ENCODE measurements around the gene ZNF442.
"Not testable (repeated sequence)": the region's sequence is repeated elsewhere in the genome, so short reads cannot be mapped to it uniquely, and the experiment has no call there.

Gene ZNF442

DNA sequence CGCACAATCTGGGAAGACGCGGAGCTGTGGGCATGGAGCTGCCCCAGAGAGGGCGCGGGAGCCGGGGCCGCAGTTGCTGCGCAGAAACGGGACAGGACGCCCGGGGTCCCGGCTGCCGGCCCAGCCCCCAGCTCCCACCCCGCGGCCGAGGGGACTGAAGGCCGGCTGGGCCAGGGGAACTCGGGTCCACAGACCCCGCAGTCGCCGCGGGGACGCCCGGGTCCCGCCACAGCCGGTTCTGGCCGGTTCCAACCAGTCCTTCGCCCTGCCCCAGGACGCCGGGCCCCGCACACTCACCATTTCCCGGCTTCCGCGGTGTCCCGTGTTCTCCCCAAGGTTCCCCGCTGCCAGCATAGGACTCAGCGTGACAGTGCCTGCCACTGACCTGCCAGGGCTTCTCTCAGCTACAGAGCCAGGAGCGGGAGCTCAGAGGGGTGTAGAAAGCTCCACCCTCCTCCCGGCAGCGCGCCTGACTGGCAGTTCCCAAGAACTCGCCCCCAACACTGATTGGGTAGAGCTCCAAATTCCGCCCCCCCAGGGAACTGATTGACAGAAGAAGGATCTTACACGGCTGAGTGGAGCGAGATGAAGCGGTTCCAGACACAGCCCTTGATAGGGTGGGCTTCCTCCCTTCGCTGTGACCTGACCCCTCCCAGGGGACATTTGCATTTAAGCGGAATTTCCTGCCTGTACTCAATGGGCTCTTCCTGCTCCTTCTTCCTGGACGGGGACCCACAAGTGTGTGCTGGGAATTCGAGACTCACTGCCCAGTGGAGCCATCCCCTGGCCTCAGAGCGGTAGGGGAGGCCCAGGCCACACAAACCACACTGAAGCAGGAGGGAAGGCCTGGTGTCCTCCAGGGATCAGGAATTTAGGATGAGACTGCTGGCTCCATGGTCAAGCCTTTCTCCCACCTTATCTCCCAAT lies at the start of gene ZNF442:
Gene ZNF442 (minus strand): TSS at position 448 of the 927 bp plus-strand sequence. CDS start 2,052 bp downstream, outside the sequence.
- DNase-seq, result peak; percentile 68

DNA sequence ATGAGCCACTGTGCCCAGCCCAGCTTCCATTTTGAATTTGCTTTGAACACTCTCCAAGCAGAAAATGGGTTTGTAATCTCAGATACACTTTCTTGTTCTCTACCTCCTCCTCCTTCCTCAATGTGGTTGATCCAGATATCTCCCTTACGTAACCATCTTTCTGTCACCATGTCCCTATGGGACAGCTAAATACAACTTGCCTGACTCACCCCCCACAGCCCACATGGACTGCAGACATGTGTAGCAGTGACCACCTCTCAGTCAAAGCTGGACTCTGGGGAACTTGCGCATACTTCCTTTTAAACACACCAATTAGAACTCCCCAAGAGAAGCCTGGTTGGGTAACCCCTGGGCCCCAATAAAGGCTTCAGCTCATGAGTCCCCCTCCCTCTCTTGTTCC lies 46.4 kb upstream of the ZNF442 start:
- no peak for DNase-seq

DNA sequence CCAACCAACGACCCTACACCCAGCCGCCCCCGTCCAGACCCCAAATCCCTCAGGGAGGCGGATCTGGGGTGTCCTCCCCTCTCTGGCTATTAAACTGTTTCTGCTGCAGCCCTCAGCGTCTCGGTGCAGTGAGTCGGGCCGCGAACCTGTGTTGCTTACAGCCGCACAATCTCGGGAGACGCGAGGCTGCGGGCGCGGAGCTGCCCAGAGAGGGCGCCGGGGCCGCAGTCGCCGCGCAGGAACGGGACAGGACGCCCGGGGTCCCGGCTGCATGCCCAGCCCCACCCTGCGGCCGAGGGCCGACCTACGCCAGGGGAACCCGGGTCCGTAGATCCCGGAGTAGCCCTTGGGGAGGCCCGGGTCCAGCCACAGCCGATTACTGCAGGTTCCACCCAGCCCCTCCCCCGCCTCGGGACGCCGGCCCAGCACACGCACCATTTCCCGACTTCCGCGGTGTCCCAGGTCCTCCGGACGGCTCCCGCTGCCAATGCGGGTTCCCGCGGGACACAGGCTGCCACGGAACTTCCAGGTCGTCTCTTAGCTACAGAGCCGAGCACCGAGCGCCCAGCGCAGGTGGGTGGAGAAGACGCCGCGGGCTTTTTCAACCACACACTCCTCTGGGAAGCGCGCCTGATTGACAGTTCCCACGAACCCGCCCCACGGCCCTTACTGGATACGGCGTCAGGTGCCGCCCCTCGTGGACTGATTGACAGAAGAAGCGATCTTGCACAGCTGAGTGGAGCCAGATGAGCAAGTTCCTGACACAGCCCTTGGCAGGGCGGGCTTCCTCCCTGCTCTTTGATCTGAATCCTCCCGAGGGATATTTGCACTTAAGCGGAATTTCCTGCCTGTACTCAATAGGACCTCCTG lies 35.4 kb upstream of the ZNF442 start, which contains the start of gene ZNF799:
Gene ZNF799 (minus strand): TSS at position 639 of the 870 bp plus-strand sequence. CDS start 201 bp downstream, at position 438.
- peak; percentile 70 for DNase-seq

DNA sequence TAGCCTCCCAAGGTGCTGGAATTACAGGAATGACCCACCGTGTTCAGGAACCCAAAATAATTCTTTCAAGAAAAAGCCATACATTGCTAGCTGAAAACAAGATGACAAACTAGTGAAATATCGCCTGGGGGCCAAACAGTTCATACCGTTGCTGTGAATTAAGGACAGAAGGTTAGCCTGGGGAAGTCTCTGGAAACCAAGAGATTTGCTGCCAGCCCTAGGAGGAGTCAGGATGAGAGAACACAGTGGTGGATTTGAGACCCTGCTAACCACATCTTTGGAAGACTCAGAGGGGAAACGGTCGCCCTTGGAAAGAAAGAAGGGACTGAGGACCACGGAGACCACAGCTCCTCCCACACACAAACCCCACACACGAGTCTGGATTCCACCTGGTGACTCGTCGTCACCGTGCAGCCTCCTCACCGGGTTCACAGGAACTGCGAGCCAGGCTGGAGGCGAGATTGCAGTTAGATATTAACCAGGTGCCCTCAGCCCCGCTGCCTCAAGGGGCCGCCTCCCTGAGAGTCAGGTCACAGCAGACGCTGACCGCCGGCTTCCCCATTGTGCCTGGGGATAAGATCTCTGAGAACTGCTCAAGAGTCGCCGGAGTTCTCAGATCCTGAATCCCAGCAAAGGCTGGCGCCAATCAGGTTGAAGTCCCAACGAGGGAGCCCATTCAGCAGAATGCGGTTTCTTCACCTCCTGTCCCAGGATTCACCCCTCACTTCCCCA lies 34.6 kb upstream of the ZNF442 start:
- not testable (repeated sequence) for DNase-seq

DNA sequence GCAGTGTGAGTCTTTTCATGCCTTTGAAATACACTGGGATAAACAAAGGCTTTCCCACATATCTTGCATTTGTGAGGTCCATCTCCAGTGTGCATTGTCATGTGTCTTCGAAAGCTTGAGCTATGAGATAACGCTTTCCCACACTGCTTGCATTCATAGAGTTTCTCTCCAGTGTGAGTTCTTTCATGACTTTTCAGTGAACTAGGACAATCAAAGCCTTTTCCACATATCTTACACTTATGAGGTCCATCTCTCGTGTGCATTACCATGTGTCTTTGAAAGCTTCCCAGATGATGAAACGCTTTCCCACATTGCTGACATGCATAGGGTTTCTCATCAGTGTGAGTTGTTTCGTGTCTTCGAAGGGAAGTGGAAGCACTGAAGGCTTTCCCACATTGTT lies 25.7 kb upstream of the ZNF442 start:
- not testable (repeated sequence) for DNase-seq

DNA sequence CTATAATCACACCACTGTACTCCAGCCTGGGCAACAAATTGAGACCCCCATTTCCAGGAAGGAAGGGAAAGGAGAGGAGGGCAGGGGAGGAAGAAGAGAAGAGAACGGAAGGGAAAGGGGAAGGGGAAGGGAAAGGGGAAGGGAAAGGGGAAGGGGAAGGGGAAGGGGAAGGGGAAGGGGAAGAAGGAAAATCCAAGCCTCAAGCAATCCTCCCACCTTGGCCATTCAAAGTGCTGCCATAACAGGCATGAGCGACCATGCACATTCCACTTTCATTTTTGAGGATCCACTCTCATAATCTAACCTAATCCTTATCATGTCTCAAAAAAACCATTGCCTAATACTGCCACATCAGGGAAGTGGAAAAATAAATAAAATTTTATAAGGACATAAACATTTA lies 20.9 kb upstream of the ZNF442 start:
- DNase-seq, result not testable (repeated sequence)

DNA sequence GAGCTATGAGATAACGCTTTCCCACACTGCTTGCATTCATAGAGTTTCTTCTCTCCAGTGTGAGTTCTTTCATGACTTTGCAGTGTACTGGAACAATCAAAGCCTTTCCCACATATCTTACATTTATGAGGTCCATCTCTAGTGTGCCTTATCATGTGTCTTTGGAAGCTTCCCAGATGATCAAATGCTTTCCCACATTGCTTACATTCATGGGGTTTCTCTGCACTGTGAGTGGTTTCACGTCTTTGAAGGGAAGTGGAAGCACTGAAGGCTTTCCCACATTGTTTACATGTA lies 14.9 kb upstream of the ZNF442 start:
- DNase-seq, result no peak

DNA sequence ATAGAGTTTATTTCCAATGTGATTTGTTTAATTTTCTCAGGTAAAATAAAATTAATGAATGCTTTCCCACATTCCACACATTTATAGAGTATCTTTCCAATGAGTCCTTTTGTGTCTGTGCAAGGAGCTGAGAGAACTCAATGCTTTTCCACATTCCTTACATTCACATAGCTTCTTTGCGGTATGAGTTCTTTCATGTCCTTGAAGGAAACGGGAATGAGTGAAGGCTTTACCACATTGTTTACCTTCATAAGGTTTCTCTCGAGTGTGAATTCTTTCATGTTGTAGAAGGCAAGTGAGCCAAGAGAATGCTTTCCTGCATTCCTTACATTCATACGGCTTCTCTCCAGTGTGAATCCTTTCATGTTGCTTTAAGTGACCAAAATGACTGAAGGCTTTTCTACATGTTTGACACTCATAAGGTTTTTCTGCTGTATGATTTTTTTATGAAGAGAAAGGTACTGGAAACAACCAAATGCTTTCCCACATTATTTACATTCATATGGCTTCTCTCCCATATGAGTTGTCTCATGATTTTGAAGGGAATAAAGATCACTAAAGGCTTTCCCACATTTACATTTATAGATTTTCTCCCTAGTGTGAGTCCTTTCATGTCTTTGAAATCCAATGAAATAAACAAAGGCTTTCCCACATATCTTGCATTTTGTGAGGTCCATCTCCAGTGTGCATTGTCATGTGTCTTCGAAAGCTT lies 14.4 kb upstream of the ZNF442 start:
- DNase-seq, result no peak

DNA sequence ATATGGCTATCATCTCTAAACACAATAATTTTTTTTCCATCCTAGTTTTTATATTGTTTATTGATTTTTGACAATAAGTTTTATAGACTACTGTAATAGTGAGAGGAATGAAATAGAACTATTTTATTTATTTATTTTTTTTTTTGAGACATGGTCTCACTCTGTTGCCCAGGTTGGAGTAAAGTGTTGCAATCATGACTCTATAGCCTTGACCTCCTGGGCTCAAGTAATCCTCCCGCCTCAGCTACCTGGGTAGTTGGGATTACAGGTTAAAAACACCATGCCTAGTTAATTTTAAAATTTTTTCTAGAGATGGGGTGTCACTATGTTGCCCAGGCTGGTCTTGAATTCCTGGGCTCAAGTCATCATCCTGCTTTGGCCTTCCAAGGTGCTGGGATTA lies 8.5 kb upstream of the ZNF442 start:
- DNase-seq, result no peak

DNA sequence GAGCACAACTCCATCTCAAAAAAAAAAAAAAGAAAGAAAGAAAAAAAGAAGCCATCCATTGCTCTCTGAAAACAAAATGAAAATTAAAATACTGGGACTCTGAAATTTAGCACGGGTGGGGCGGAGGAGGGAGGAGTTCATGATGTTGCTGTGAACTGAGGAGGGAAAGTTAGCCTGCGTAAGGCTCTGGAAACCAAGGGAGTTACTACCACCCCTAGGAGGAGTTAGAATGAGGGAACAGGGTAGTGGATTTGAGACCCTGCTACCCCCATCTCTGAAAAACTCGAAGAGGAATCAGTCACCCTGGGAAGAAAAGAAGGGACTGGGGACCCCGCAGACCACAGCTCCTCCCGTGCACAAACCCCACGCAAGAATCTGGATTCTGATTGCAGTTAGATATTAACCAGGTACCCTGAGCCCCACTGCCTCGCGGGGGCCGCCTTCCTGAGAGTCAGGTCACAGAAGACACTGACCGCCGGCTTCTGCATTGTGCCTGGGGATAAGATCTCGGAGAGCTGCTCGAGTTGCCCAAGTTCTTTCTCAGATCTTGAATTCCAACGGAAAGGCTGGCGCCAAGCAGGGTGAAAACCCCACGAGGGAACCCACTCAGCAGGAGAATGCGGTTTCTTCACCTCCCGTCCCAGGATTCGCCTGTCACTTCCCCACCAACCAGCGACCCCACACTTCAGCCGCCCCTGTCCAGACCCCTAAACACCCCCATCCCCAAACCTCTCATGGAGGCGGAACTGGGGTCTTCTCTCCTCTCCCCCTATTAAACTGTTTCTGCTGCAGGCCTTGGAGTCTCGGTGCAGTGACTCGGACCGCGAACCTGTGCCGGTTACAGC lies 870 bp downstream of the ZNF442 start:
- DNase-seq, result no peak

DNA sequence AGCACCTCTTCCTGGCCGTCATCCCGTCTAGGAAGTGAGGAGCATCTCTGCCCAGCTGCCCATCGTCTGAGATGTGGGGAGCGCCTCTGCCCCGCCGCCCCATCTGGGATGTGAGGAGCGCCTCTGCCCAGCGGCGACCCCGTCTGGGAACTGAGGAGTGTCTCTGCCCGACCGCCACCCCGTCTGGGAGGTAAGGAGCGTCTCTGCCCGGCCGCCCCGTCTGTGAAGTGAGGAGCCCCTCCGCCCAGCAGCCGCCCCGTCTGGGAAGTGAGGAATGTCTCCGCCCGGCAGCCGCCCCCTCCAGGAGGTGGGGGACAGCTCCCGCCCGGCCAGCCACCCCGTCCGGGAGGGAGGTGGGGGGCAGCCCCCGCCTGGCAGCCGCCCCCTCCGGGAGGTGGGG lies 3.2 kb downstream of the ZNF442 start:
- not testable (repeated sequence) for DNase-seq

DNA sequence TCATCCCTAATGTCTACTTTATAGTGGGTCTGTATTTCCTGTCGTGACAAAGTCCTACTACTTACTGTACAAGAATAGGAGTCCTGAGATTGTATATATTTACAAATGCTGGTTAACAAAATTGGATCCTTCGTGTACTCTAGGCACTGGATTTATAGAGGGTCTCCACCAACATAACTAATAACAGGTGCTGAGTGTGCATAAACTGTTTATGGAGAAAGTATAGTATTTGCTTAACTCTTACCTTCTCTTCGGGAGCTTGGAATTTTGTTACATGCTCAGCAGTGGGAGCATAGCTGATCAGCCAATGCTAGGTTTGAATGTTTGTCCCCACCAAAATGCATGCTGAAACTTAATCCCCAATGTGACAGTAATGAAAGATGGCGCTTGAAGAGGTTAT lies 12.1 kb downstream of the ZNF442 start:
- no peak for DNase-seq

DNA sequence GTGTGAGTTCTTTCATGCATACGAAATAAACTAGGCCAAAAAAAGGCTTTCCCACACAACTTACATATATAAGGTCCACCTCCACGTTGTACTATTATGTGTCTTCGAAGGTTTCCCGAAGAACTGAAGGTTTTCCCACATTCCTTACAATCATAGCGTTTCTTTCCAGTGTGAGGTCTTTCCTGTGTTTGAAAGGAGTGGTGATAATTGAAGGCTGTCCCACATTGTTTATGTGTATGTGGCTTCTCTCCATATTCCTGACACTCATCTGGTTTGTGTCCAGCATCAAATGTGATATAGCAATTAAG lies 14.6 kb downstream of the ZNF442 start:
- DNase-seq, result no peak

DNA sequence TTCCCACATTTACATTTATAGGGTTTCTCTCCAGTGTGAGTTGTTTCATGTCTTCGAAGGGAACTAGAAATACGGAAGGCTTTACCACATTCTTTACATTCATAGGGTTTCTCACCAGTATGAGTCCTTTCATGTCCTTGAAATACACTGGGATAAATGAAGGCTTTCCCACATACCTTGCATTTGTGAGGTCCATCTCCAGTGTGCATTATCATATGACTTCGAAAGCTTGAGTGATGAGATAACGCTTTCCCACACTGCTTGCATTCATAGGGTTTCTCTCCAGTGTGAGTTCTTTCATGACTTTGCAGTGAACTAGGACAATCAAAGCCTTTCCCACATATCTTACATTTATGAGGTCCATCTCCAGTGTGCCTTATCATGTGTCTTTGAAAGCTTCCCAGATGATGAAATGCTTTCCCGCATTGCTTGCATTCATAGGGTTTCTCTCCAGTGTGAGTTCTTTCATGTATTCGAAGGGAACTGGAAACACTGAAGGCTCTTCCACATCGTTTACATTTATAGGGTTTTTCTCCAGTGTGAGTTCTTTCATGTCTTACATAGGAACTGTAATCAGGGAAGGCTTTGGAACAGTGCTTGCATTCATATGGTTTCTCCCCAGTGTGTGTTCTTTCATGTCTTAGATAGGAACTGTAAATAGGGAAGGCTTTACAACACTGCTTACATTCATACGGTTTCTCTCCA lies 15.1 kb downstream of the ZNF442 start:
- DNase-seq, result no peak

DNA sequence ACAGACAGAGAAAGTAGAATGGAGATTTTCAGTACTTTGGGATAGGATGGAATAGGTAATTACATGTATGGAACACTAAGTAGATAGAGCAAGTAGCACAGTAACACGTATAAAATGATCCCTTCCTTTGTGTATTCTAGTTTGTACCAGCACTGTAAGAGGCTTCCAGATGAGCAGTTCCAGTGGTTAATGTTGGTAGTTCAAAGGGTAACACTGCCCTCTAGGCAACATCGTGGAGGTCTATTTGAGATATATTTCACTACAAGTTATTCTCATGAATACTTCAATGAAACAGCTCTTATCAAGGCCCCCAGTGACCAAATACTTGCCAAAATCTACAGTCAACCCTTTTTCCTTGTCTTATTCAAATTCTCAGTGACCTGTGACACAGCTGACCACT lies 18.6 kb downstream of the ZNF442 start:
- no peak for DNase-seq

DNA sequence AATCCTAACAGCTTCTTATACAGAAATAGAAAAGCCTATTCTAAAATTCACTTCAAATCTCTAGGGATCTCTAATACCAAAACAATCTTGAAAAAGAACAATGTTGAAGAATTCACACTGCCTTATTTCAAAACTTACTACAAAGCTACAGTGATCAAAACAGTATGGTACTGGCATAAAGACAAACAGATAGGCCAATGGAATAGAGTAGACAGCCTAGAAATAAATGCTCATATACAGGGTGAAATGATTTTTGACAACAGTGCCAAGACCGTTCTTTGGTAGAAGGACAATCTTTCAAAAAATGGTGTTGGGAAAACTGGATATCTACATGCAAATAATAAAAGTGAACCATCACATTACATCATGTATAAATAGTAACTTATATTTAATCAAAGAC lies 20.3 kb downstream of the ZNF442 start:
- DNase-seq, result no peak

DNA sequence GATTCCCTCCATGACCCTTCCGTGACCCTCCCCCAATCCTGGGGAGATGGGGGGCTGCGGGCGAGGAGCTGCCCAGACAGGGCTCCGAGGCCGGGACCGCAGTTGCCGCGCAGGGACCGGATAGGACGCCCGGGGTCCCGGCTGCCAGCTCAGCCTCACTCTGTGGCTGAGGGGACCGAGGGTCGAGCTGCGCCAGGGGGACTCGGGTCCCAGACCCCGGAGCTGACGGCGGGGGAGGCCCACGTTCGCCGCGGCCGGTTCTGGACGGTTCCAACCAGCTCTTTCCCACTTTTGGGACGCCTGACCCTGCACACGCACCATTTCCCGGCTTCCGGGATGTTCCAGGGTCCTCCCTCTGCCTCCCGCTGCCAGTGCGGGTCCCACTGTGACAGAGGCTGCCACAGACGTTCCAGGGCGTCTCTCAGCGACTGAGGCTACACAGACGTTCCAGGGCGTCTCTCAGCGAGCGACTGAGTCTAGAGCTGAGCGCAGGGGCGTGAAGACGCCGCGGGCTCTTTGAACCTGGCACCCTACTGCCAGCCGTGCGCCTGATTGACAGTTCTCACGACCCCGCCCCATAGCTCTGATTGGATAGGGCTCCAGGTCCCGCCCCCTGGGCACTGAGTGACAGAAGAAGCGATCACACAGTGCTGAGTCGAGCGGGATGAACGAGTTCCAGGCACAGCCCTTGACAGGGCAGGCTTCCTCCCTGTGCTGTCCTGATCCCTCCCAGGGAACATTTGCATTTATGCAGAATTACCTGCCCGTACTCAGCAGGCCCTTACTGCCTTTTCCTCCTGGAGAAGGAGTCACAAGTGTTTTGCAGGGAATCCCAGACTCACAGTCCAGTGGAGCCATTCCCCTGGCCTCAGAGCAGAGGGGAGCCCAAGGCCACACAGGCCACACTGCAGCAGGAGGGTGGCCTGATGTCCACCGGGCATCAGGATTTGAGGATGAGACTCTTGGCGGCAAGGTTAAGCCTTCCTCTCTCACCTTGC lies 32.0 kb downstream of the ZNF442 start, which contains the start of gene ZNF563:
Gene ZNF563 (minus strand): TSS at position 472 of the 998 bp plus-strand sequence. CDS start 151 bp downstream, at position 321.
- DNase-seq, result peak; percentile 83

DNA sequence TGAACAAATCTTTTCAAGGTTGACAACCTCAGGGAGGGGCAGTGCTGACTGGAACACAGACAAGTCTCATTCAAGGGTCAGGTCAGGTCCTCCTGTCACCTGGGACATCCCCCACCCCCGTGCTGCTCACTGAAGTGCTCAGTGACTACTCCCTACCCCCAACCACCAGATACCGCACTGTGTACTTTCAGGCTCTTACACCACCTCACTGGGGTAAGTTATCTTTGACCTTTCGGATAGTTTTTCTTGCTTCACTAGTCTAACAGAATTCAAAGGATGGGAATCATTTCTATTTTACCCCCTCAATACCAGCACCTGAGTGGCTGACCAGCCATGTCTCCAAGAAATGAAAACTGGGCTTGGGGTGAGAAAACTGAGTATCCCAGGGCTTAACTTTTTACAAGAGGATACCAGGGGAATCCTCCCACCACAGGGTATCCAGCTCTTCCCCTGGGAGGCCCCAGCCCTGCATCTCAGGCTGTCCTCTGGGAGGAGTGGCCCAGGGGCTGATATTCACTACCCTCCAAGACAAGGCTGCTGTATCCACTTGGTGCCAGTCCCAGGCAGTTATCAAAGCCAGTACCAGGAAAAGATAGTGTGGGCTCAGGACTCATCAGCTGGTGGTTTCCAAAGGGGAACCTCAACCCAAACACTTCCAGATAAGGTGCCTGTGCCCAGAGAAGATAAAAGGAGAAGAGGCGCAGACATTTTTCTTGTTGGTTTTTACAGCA lies 34.1 kb downstream of the ZNF442 start:
- no peak for DNase-seq

DNA sequence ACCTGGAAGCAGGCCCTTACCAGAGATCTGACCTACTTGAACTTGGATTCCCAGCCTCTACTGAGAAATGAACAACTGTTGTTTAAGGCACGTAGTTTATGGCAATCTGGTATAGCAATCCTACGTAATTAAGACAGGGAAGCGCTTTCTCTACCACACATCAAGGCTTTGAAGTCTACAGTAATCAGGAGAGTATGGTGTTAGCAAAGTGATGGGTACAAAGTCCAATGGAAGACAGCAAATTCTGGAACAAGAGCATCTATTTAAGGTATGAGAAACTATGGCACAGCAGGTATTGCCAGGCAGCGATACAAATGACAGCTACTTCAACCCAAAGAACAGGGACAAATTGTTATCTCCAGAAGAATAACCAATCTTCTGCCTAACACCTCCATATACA lies 35.1 kb downstream of the ZNF442 start:
- no peak for DNase-seq
